ENCODE measurements around the gene SLF2. TPM values are rescaled to one million over a fixed set of nuclear protein-coding genes. Genes with fewer than 3 reads are reported as not detected.

The SLF2 gene
- total and polyA plus RNA-seq, 2 of the 13 experiments (the other 11 are each of a cell fraction or from before 2014, with no cell fraction given) = 12.2 to 48.1 TPM

GRCh38 chr10:100972115-100972903, 59.5 kb downstream of the SLF2 start (continued):
- TF ChIP-seq TFDP2 (CRISPR knock-in tag; IDR thresholded peaks at IDR 0.05) (no peak), ZSCAN29 (CRISPR knock-in tag; conservative IDR thresholded peaks at IDR 0.05) (0 out of 2 replicates have a peak, but pooled peaks have one; percentile 29), NCOA1 (CRISPR knock-in tag; IDR thresholded peaks at IDR 0.05) (no peak), NR2C2 (CRISPR knock-in tag; IDR thresholded peaks at IDR 0.05; ENCODE audit: borderline replicate concordance) (peak; percentile 77), ZNF383 (CRISPR knock-in tag; IDR thresholded peaks at IDR 0.05; ENCODE audit: borderline replicate concordance) (0 out of 2 replicates have a peak, but pooled peaks have one; percentile 53), ZSCAN21 (CRISPR knock-in tag; IDR thresholded peaks at IDR 0.05; ENCODE audit: borderline replicate concordance) (no peak), ZNF510 (CRISPR knock-in tag; IDR thresholded peaks at IDR 0.05; ENCODE audit: low read depth) (0 out of 2 replicates have a peak, but pooled peaks have one; percentile 57), KDM6A (CRISPR knock-in tag; IDR thresholded peaks at IDR 0.05; ENCODE audit: low read depth) (no peak), HNRNPK (IDR thresholded peaks at IDR 0.05; ENCODE audit: low read depth, low read length, poor library complexity, severe bottlenecking) (no peak), PTBP1 (IDR thresholded peaks at IDR 0.05; ENCODE audit: low read depth, low read length, poor library complexity, severe bottlenecking) (no peak), MEIS2 (CRISPR knock-in tag; IDR thresholded peaks at IDR 0.05) (0 out of 2 replicates have a peak, but pooled peaks have one; percentile 34), MAZ (IDR thresholded peaks at IDR 0.05; ENCODE audit: borderline replicate concordance, low read depth, low read length) (no peak), MAZ (CRISPR knock-in tag; IDR thresholded peaks at IDR 0.05; ENCODE audit: low read depth) (no peak), CBX1 (IDR thresholded peaks at IDR 0.05; ENCODE audit: low read depth) (peak; percentile 38), ZNF281 (CRISPR knock-in tag; IDR thresholded peaks at IDR 0.05; ENCODE audit: borderline replicate concordance) (peak; percentile 36; the same call in 1 of the 2 replicates), ZNF333 (CRISPR knock-in tag; IDR thresholded peaks at IDR 0.05; ENCODE audit: borderline replicate concordance) (0 out of 2 replicates have a peak, but pooled peaks have one; percentile 13)
- TF ChIP-seq, protein P1, sequence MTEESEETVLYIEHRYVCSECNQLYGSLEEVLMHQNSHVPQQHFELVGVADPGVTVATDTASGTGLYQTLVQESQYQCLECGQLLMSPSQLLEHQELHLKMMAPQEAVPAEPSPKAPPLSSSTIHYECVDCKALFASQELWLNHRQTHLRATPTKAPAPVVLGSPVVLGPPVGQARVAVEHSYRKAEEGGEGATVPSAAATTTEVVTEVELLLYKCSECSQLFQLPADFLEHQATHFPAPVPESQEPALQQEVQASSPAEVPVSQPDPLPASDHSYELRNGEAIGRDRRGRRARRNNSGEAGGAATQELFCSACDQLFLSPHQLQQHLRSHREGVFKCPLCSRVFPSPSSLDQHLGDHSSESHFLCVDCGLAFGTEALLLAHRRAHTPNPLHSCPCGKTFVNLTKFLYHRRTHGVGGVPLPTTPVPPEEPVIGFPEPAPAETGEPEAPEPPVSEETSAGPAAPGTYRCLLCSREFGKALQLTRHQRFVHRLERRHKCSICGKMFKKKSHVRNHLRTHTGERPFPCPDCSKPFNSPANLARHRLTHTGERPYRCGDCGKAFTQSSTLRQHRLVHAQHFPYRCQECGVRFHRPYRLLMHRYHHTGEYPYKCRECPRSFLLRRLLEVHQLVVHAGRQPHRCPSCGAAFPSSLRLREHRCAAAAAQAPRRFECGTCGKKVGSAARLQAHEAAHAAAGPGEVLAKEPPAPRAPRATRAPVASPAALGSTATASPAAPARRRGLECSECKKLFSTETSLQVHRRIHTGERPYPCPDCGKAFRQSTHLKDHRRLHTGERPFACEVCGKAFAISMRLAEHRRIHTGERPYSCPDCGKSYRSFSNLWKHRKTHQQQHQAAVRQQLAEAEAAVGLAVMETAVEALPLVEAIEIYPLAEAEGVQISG (CRISPR knock-in tag; IDR thresholded peaks at IDR 0.05) = 0 out of 2 replicates have a peak, but pooled peaks have one; percentile 12
- TF ChIP-seq, protein P2, sequence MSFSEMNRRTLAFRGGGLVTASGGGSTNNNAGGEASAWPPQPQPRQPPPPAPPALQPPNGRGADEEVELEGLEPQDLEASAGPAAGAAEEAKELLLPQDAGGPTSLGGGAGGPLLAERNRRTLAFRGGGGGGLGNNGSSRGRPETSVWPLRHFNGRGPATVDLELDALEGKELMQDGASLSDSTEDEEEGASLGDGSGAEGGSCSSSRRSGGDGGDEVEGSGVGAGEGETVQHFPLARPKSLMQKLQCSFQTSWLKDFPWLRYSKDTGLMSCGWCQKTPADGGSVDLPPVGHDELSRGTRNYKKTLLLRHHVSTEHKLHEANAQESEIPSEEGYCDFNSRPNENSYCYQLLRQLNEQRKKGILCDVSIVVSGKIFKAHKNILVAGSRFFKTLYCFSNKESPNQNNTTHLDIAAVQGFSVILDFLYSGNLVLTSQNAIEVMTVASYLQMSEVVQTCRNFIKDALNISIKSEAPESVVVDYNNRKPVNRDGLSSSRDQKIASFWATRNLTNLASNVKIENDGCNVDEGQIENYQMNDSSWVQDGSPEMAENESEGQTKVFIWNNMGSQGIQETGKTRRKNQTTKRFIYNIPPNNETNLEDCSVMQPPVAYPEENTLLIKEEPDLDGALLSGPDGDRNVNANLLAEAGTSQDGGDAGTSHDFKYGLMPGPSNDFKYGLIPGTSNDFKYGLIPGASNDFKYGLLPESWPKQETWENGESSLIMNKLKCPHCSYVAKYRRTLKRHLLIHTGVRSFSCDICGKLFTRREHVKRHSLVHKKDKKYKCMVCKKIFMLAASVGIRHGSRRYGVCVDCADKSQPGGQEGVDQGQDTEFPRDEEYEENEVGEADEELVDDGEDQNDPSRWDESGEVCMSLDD (CRISPR knock-in tag; IDR thresholded peaks at IDR 0.05; ENCODE audit: borderline replicate concordance) = 0 out of 2 replicates have a peak, but pooled peaks have one; percentile 36

All from HepG2 (cell line).